ENCODE data around the gene REC8.
A peak's percentile ranks its signal among the peaks of the same experiment; 100 is the strongest.
"Not testable (repeated sequence)": the region's sequence is repeated elsewhere in the genome, so short reads cannot be mapped to it uniquely, and the experiment has no call there.

Gene REC8

DNA sequence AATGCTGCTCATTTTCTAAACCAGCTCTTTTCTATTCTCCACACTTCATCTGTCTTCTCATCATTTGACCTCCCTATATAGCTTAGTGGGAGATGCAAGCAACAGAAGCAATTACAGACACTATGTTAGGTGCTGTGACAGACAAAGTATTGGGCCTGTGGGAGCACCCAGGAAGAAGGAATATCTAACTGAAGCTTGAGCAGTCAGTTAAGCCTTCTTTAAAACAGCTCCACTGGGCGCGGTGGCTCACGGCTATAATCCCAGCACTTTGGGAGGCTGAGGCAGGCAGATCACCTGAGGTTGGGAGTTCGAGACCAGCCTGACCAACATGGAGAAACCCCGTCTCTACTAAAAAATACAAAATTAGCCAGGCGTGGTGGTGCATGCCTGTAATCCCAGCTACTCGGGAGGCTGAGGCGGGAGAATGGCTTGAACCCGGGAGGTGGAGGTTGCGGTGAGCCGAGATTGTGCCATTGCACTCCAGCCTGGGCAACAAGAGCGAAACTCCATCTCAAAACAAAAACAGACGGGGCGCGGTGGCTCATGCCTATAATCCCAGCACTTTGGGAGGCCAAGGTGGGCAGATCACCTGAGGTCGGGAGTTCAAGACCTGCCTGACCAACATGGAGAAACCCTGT, 31.5 kb downstream of the REC8 start:
- not testable (repeated sequence) for H3K27me3 ChIP-seq (ENCODE audit: control insufficient read depth, insufficient read depth, low read length); H3K4me2 ChIP-seq (ENCODE audit: low read length); H3K4me1 ChIP-seq (ENCODE audit: control insufficient read depth, insufficient read depth, low read length); H3K4me3 ChIP-seq (ENCODE audit: low read length); H3K9ac ChIP-seq (ENCODE audit: low read depth, low read length); H3K9me3 ChIP-seq (replicated peaks; ENCODE audit: low read length)
- peaks cover 48% of the 10 kb centered on the region for H3K36me3 ChIP-seq (ENCODE audit: insufficient read depth, low read length)

DNA sequence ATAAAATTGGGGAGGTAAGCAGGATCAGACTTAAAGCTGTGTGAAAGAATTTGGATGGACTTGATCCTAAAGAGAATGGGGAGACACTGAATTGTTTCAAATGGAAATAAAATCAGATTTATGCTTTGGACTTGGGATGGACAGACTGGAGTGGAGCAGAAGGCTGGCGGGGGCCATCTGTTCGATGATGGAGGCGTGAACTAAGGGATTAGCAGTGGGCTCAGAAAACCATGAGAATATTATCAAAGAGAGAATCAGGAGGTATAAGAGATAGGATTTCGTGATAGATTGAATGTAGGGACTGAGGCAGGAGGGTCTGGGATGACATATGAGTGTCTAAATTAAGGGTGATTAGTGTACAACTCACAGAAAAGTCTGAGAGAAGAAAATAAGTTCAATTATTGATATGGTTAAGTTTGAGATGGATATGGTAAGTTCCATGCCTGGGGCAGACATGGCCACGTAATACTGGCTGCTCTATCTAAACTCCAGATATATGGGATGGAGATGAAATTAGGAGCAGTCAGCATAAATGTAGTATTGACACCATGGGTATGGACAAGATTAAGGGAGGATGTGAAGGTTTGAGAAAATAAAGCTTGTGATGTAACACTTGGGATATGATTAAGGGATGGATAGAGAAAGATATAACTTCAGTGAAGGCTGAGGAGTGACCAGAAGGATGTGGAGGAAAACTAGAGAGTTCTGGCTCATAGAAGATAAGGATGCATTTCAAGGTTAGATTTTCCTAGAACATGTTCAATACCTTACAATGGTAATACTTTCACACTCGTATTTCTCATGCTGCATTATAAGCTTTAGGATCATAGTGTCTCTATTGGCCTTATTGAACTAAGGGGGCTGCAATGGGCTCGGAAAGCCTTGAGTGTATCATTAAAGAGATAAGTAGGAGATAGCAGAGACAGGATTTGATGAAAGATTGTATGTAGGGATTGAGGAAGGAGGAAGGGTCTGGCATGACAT, 32.6 kb downstream of the REC8 start:
- Histone ChIP-seq H3K4me3 (ENCODE audit: low read length) (no peak overlapping the region), H3K36me3 (ENCODE audit: insufficient read depth, low read length) (peaks cover 52% of the 10 kb centered on the region), H3K4me1 (ENCODE audit: control insufficient read depth, insufficient read depth, low read length) (no peaks in the 10 kb centered on the region)

DNA sequence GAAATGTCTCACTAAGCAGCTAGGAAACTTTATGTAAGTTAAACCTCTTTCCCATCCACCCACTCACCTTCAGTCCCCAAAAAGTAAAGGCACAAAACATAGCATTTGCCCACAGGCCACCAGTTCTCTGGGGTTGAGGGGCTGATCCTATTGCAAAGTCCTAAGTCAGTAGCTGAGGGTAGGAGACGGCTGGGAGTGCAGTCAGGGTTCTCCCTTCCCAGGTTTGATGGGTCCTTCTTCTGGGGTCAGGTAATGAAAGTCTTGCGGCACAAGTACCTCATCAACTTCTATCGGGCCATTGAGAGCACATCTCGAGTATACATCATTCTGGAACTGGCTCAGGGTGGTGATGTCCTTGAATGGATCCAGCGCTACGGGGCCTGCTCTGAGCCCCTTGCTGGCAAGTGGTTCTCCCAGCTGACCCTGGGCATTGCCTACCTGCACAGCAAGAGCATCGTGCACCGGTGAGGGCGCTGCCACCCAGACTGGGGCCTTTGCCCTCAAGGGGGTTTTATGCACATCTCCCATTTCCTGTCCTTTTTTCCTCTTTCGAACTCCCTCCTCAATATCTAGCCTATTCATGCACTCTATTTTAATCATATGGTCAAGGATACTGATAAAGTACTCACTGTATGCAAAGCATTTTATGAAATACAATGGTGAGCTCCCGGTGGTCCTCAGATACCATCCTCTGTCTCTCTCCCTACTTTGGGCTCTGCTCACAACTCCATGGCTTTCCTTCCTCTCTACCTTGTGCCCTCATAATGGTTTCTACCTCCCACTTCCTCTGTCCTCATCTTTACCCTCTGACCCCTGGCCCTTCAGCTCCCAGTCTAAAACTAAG, 34.6 kb downstream of the REC8 start:
- Histone ChIP-seq H3K4me1 (ENCODE audit: control insufficient read depth, insufficient read depth, low read length) (no peaks in the 10 kb centered on the region), H3K9me3 (replicated peaks; ENCODE audit: low read length) (no peaks in the 10 kb centered on the region), H3K36me3 (ENCODE audit: insufficient read depth, low read length) (peaks cover 67% of the 10 kb centered on the region), H3K4me3 (ENCODE audit: low read length) (no peak overlapping the region), H3K27me3 (ENCODE audit: control insufficient read depth, insufficient read depth, low read length) (no peaks in the 10 kb centered on the region), H3K9ac (ENCODE audit: low read depth, low read length) (no peak overlapping the region), H3K4me2 (ENCODE audit: low read length) (no peak overlapping the region)

More for the DNA sequence above, 32.6 kb downstream of the REC8 start:
- H3K27me3 ChIP-seq (ENCODE audit: control insufficient read depth, insufficient read depth, low read length), result no peaks in the 10 kb centered on the region
- no peak overlapping the region for H3K4me2 ChIP-seq (ENCODE audit: low read length)
- H3K9me3 ChIP-seq (replicated peaks; ENCODE audit: low read length), result no peaks in the 10 kb centered on the region
- H3K9ac ChIP-seq (ENCODE audit: low read depth, low read length), result no peak overlapping the region

DNA sequence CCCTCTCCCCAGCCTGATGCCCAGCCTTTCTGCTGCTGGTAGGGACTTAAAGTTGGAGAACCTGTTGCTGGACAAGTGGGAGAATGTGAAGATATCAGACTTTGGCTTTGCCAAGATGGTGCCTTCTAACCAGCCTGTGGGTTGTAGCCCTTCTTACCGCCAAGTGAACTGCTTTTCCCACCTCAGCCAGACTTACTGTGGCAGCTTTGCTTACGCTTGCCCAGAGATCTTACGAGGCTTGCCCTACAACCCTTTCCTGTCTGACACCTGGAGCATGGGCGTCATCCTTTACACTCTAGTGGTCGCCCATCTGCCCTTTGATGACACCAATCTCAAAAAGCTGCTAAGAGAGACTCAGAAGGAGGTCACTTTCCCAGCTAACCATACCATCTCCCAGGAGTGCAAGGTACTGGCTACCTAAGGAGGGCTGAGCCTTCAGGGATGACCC, 35.2 kb downstream of the REC8 start:
- peaks cover 67% of the 10 kb centered on the region for H3K36me3 ChIP-seq (ENCODE audit: insufficient read depth, low read length)
- H3K9me3 ChIP-seq (replicated peaks; ENCODE audit: low read length), result no peaks in the 10 kb centered on the region
- no peak overlapping the region for H3K4me3 ChIP-seq (ENCODE audit: low read length)
- no peak overlapping the region for H3K4me2 ChIP-seq (ENCODE audit: low read length)
- H3K27me3 ChIP-seq (ENCODE audit: control insufficient read depth, insufficient read depth, low read length), result no peaks in the 10 kb centered on the region
- H3K4me1 ChIP-seq (ENCODE audit: control insufficient read depth, insufficient read depth, low read length), result no peaks in the 10 kb centered on the region
- no peak overlapping the region for H3K9ac ChIP-seq (ENCODE audit: low read depth, low read length)

DNA sequence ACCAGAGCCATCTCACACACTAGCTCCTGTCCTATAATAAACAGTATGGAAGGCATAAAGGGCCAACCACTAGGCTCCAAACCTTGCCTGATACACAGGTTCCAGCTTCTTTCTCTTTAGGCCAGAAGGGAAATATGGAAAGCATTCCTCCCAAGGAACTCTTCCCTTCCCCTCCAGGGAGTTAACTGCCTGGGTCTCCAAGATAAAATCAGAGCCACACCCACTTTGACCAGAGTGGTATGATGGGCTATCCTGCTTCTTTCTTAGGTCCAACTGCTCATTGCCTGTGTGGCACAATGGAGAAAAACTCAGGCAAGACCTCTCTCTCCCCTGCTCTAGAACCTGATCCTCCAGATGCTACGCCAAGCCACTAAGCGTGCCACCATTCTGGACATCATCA, 35.7 kb downstream of the REC8 start:
- Histone ChIP-seq H3K27me3 (ENCODE audit: control insufficient read depth, insufficient read depth, low read length) (no peaks in the 10 kb centered on the region), H3K4me2 (ENCODE audit: low read length) (no peak overlapping the region), H3K9ac (ENCODE audit: low read depth, low read length) (no peak overlapping the region), H3K4me1 (ENCODE audit: control insufficient read depth, insufficient read depth, low read length) (peaks cover 3% of the 10 kb centered on the region), H3K9me3 (replicated peaks; ENCODE audit: low read length) (no peaks in the 10 kb centered on the region), H3K36me3 (ENCODE audit: insufficient read depth, low read length) (peaks cover 67% of the 10 kb centered on the region), H3K4me3 (ENCODE audit: low read length) (no peak overlapping the region)

DNA sequence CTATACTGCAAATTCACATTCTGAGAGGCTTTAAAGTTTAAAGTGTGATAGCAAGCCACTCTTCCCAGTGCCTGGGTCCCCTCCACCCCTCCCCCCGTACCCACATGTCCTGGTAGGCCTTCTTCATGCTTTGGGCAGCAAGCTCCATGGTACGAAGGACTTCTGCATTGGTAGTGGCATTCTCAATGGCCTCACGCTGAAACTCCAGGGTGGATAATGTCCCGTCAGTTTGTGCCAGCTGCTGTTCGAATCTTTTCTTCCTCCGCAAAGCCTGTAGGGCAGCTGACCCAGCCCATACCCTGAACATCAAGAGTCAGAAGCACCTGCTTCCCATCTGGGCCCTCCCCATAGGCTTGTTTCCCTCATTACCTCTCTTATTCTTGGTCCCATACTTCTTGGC, 39.4 kb downstream of the REC8 start:
- H3K4me1 ChIP-seq (ENCODE audit: control insufficient read depth, insufficient read depth, low read length), result peaks cover 13% of the 10 kb centered on the region
- H3K9me3 ChIP-seq (replicated peaks; ENCODE audit: low read length), result no peaks in the 10 kb centered on the region
- no peak overlapping the region for H3K4me3 ChIP-seq (ENCODE audit: low read length)
- no peak overlapping the region for H3K9ac ChIP-seq (ENCODE audit: low read depth, low read length)
- no peak overlapping the region for H3K4me2 ChIP-seq (ENCODE audit: low read length)
- H3K36me3 ChIP-seq (ENCODE audit: insufficient read depth, low read length), result peaks cover 43% of the 10 kb centered on the region
- H3K27me3 ChIP-seq (ENCODE audit: control insufficient read depth, insufficient read depth, low read length), result no peaks in the 10 kb centered on the region

DNA sequence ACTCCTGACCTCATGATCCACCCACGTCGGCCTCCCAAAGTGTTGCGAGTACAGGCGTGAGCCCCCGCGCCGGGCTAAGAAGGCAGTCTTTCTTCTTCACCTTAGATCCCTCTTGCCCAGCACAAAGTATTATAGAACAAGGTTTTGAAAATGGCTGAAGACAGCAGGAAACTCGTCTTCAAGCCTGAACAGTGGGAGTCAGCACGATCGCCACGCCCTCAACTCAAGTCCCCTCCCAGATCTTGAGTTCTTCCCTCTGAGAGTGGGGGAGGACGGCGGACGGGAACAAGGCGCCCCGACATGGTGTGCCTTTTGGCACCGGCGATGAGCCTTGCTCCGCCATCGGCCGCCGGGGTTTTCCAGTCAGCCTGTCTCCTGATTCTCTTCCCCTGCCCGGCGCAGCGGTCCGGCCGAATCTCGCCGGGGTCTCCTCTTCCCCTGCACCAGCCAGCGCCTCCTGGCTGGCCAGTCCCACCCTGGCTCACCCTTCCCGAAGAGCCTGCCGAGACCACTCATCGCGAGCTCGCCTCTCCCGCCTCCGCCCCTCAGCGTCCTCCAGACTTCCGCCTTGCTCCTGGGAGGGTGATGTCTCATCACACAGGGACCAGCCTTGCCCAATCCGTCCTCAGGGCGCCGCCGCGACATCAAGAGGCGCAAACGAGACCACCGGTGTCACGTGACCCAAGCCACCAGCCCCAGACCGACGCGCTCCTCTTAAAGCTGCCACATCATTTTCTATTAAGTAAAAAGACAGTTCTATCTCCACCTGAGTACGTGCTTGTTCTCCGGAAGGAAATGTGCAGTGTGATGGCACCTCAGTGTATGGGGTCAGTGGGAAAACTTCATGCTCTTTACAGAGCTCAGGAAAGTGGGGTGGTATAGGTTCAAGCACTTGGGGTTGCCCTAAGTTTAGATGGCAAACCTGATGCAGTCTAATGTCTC, 41.3 kb downstream of the REC8 start, which contains the start of gene CHMP4A:
CHMP4A (minus strand) TSS at position 565 of the 942 bp plus-strand sequence; CDS start at position 516, 49 bp downstream.
- H3K9ac ChIP-seq (ENCODE audit: low read depth, low read length), result peak within 1 kb of the TSS; percentile 97
- peak within 1 kb of the TSS; percentile 87 for H3K4me2 ChIP-seq (ENCODE audit: low read length)
- peak within 1 kb of the TSS; percentile 91 for H3K4me3 ChIP-seq (ENCODE audit: low read length)
- peaks cover 16% of the 10 kb centered on the region for H3K4me1 ChIP-seq (ENCODE audit: control insufficient read depth, insufficient read depth, low read length)
- H3K27me3 ChIP-seq (ENCODE audit: control insufficient read depth, insufficient read depth, low read length), result no peaks in the 10 kb centered on the region
- H3K9me3 ChIP-seq (replicated peaks; ENCODE audit: low read length), result no peaks in the 10 kb centered on the region
- H3K36me3 ChIP-seq (ENCODE audit: insufficient read depth, low read length), result peaks cover 31% of the 10 kb centered on the region

DNA sequence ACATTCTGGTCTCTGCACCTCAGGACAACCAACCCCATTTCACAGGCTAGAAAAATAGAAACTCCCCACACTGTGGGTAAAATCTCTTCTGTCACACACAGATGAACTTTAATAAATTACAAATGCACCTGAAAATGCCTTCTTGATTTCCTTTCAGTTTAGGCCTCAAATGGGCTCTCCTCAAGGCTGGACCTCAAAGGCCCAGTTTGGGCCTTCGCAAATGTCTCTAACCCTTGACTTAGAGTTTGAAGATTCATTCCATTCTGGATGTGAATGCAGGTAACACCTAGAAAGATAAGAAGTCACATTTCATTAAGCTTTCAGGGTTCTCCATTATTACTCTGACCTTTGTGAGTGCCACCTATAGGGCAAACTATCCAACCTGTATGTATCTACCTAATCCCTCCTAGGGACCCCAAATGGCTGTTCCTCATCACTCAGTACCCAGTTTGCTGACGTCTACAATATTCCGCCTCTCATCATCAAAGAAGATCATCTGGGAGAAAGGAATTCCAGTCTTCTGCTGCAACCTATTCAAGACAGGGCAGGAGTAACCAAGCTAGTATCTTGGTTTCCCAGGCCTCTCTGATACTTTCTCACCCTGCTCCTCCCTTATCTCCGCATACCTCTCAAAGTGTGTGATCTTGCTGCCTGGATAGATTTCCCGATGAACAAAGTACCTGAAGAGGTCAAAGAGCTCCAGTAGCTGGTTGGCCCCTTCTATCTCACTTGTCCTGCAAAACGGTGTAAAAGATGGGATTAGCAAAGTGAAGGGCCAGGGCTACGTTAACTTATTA, 42.2 kb downstream of the REC8 start:
- H3K4me1 ChIP-seq (ENCODE audit: control insufficient read depth, insufficient read depth, low read length), result peaks cover 16% of the 10 kb centered on the region
- H3K4me2 ChIP-seq (ENCODE audit: low read length), result peak overlapping the region; percentile 87
- peak overlapping the region; percentile 91 for H3K4me3 ChIP-seq (ENCODE audit: low read length)
- peak overlapping the region; percentile 97 for H3K9ac ChIP-seq (ENCODE audit: low read depth, low read length)
- no peaks in the 10 kb centered on the region for H3K9me3 ChIP-seq (replicated peaks; ENCODE audit: low read length)
- H3K27me3 ChIP-seq (ENCODE audit: control insufficient read depth, insufficient read depth, low read length), result no peaks in the 10 kb centered on the region
- H3K36me3 ChIP-seq (ENCODE audit: insufficient read depth, low read length), result peaks cover 32% of the 10 kb centered on the region

DNA sequence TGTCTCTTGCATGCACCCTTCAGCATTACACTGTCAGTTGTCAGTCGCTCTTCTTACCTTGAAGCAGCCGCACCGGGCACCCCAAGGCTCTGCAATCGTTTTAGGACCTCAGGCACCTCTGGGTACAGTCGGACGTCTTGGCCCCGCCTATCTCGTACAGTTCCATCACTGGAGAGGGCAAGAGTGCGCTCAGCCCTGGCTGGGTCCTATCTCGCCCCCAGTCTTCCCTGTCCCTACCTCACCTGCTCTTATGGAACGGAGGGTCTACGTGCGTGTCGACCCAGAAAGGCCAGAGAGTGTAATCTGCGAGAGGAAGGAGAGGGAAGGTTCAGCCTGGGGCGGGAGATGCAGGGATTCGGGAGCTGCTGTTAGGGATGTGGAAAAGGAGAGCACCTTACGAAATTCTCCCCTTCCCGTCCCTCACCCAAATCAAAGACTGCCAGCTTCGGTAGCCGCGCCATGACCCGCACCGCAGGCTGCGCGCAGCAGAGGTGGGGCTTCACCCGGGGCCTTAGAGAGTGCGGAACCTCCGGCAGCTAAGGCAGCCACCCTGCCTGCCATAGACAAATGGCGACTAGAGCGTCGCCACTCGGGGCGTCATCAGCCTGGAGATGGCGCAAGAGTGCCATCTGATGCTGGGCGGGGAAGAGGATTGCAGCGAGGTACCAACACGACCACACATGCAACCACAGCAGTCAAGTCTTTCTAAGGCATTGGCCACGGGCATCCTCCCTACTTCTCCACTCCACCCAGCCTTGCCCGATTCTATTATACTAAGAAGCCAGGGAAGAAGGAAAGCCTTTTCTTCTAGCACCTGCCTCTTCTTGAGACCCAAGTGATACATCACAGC, 43.8 kb downstream of the REC8 start, which contains the start of gene MDP1:
MDP1 (minus strand) TSS at position 572 of the 850 bp plus-strand sequence; CDS start at position 461, 111 bp downstream.
- peak within 1 kb of the TSS; percentile 85 for H3K9ac ChIP-seq (ENCODE audit: low read depth, low read length)
- H3K4me2 ChIP-seq (ENCODE audit: low read length), result peak within 1 kb of the TSS; percentile 82
- H3K36me3 ChIP-seq (ENCODE audit: insufficient read depth, low read length), result peaks cover 15% of the 10 kb centered on the region
- no peaks in the 10 kb centered on the region for H3K27me3 ChIP-seq (ENCODE audit: control insufficient read depth, insufficient read depth, low read length)
- peaks cover 16% of the 10 kb centered on the region for H3K4me1 ChIP-seq (ENCODE audit: control insufficient read depth, insufficient read depth, low read length)
- peak within 1 kb of the TSS; percentile 77 for H3K4me3 ChIP-seq (ENCODE audit: low read length)
- H3K9me3 ChIP-seq (replicated peaks; ENCODE audit: low read length), result no peaks in the 10 kb centered on the region
